BE2C (cell line): ENCODE data around the gene CFAP119.
A peak's percentile ranks its signal among the peaks of the same experiment; 100 is the strongest.

Source experiments
- DNase-seq: peaks from one replicate; pipeline ENCODE4 v3.0.0-alpha.2; 2020
- H3K27me3 ChIP-seq: fragments of 250-450 bp; sonication (Bioruptor Pico); 2 replicates; pipeline ENCODE4 v1.5.1; 2020; ENCODE audit warnings: mild to moderate bottlenecking
- H3K36me3 ChIP-seq: fragments of 250-450 bp; sonication (Bioruptor Pico); 2 replicates; pipeline ENCODE4 v1.5.1; 2020; ENCODE audit warnings: mild to moderate bottlenecking
- H3K4me1 ChIP-seq: fragments of 250-450 bp; sonication (Bioruptor Pico); 2 replicates; pipeline ENCODE4 v1.5.1; 2020
- H3K4me3 ChIP-seq: 2 replicates; pipeline ENCODE4 v1.5.1; 2011; ENCODE audit warnings: low read depth, low read length
- H3K9me3 ChIP-seq: fragments of 250-450 bp; sonication (Bioruptor Pico); 2 replicates; pipeline ENCODE4 v1.5.1; 2020
- TF ChIP-seq, protein P1 (sequence below): IDR thresholded peaks from 2 replicates; pipeline ENCODE4 v1.5.1; 2012; ENCODE audit warnings: mild to moderate bottlenecking, low read depth, low read length

Gene CFAP119

DNA sequence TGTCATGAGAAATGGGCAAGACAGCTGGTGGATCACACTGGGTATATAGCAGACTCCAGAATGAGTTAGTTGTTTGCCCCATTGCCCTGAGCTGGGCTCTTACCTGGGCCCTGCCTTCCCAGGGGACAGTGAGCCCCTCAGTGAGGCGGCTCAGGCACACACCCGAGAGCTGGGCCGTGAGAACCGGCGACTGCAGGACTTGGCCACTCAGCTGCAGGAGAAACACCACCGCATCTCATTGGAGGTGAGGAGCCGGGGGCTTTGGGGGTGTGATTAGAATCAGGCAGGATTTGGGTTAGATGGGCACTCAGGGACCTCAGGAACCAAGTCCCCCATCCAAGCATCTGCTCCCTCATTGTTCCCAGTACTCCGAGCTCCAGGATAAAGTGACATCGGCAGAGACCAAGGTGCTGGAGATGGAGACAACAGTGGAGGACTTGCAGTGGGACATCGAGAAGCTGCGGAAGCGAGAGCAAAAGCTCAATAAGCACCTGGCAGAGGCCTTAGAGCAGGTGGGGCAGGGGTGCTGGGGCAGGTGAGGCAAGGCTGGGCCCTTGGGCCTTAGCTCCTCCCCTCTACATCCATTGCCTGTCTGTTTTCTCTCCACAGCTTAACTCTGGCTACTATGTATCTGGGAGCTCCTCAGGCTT is 3.1 kb upstream of the CFAP119 start:
- Histone ChIP-seq H3K27me3 (no peaks in the 10 kb centered on the region), H3K9me3 (no peaks in the 10 kb centered on the region), H3K4me1 (no peaks in the 10 kb centered on the region), H3K36me3 (peaks cover 66% of the 10 kb centered on the region), H3K4me3 (no peak overlapping the region)
- DNase-seq: no peak
- TF ChIP-seq, protein P1, sequence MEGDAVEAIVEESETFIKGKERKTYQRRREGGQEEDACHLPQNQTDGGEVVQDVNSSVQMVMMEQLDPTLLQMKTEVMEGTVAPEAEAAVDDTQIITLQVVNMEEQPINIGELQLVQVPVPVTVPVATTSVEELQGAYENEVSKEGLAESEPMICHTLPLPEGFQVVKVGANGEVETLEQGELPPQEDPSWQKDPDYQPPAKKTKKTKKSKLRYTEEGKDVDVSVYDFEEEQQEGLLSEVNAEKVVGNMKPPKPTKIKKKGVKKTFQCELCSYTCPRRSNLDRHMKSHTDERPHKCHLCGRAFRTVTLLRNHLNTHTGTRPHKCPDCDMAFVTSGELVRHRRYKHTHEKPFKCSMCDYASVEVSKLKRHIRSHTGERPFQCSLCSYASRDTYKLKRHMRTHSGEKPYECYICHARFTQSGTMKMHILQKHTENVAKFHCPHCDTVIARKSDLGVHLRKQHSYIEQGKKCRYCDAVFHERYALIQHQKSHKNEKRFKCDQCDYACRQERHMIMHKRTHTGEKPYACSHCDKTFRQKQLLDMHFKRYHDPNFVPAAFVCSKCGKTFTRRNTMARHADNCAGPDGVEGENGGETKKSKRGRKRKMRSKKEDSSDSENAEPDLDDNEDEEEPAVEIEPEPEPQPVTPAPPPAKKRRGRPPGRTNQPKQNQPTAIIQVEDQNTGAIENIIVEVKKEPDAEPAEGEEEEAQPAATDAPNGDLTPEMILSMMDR: no peak

DNA sequence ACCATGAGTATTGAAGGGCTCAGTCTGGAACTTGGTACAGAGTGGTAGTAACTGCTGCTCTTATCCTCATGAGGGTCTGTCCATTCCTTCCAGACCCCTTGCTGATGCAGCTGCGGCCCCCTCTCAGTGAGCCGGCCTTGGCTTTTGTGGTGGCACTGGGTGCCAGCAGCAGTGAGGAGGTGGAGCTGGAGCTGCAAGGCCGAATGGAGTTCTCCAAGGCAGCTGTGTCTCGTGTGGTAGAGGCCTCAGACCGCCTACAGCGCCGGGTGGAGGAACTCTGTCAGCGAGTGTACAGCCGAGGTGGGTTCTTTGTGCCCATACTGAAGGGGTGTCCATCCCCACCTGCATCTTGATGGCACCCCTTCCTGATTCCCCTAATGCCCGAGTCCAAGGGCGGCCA is 2.2 kb upstream of the CFAP119 start:
- DNase-seq: no peak
- Histone ChIP-seq H3K27me3 (no peaks in the 10 kb centered on the region), H3K4me3 (no peak overlapping the region), H3K36me3 (peaks cover 59% of the 10 kb centered on the region), H3K9me3 (no peaks in the 10 kb centered on the region), H3K4me1 (no peaks in the 10 kb centered on the region)
- TF ChIP-seq, protein P1: no peak

DNA sequence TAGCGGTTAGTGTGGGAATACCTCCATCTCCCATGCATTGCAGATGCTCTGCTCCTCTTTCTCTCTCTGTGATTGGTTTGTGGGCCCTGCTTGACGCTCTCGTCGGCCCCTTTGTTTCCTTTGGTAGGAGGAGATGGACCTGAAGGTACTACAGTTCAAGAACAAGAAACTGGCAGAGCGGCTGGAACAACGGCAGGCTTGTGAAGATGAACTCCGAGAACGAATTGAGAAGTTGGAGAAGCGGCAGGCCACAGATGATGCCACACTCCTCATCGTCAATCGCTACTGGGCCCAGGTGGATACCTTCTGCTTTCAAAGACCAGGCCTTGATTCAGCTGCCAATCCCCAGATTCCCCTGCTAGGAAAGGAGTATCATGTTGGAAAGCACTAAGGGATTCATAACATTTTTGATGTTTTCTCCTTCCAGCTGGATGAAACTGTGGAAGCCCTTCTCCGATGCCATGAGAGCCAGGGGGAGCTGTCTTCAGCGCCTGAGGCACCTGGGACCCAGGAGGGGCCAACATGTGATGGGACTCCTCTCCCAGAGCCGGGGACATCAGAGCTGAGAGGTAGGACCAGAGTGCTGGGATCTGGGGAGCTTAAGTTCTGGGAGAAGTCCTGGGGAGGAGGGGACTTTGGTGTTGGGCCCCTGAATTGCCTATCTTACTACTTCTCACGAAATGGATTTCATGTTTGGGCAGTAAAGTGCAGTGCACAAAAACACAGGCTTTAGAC is 1.3 kb upstream of the CFAP119 start:
- TF ChIP-seq, protein P1: no peak
- no peaks in the 10 kb centered on the region for H3K27me3 ChIP-seq
- no peak for DNase-seq
- no peaks in the 10 kb centered on the region for H3K9me3 ChIP-seq
- no peaks in the 10 kb centered on the region for H3K4me1 ChIP-seq
- H3K4me3 ChIP-seq: peak overlapping the region; percentile 73
- H3K36me3 ChIP-seq: peaks cover 49% of the 10 kb centered on the region

- TF ChIP-seq, protein P1: no peak
- Histone ChIP-seq H3K36me3 (peaks cover 35% of the 10 kb centered on the region), H3K4me1 (no peaks in the 10 kb centered on the region), H3K4me3 (peak overlapping the region; percentile 73), H3K27me3 (no peaks in the 10 kb centered on the region), H3K9me3 (no peaks in the 10 kb centered on the region)
- DNase-seq: peak; percentile 49
Measured at GRCh38 chr16:30761427-30761927, 385 bp downstream of the CFAP119 start.

GRCh38 chr16:30760577-30761426 is 1.1 kb downstream of the CFAP119 start:
- Histone ChIP-seq H3K4me3 (peak overlapping the region; percentile 73), H3K9me3 (no peaks in the 10 kb centered on the region), H3K27me3 (no peaks in the 10 kb centered on the region), H3K36me3 (peaks cover 33% of the 10 kb centered on the region), H3K4me1 (no peaks in the 10 kb centered on the region)
- no peak for DNase-seq
- TF ChIP-seq, protein P1: no peak
